ENCODE measurements around the gene UCHL5.

DNA sequence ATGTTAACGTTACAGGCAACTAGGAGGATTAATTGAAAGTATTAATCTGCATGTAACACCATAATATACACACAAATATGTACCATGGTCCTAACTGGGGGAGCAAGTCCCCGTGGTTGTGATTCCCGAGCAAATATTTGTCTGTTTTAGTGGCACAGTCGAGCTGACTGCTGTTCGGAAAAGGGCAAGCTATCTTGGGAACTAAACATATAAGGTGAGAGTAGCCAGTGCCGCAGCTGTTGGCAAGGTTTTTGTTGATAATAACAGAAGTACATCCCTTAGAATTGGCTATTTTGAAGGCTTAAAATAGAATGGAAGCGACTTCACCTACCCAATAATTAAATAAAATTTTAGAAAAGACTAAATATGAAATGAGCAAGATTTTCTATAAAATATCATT is 45.5 kb downstream of the UCHL5 start:
- TF ChIP-seq CTCF (conservative IDR thresholded peaks at IDR 0.05; ENCODE audit: low read depth in 2 of 2) (no peak), CREB1 (CRISPR knock-in tag; IDR thresholded peaks at IDR 0.05; ENCODE audit: low read depth) (no peak), EZH2 (IDR thresholded peaks at IDR 0.05; ENCODE audit: low read depth, unreplicated experiment) (no peak), REST (IDR thresholded peaks at IDR 0.05; ENCODE audit: unreplicated experiment) (no peak)

All from GM23338 (cell line).